NCI-H2171 (cell line): ENCODE results near the gene RXFP4.
"Not testable (repeated sequence)": the region's sequence is repeated elsewhere in the genome, so short reads cannot be mapped to it uniquely, and the experiment has no call there.

Source experiments
- DNase-seq: peaks from one replicate; lab custom pipeline; 2025; lab: John Stamatoyannopoulos, UW

RXFP4 gene

GRCh38 chr1:155930725-155931124 is 10.7 kb upstream of the RXFP4 start:
- not testable (repeated sequence) for DNase-seq

- DNase-seq: no peak
Measured at GRCh38 chr1:155931332-155932038, 10.0 kb upstream of the RXFP4 start.

GRCh38 chr1:155932081-155932480 is 9.4 kb upstream of the RXFP4 start:
- DNase-seq: no peak

- no peak for DNase-seq
Measured at GRCh38 chr1:155932487-155932886, 9.0 kb upstream of the RXFP4 start.

- no peak for DNase-seq
Measured at GRCh38 chr1:155933591-155934096, 7.8 kb upstream of the RXFP4 start.

- peak; percentile 98 for DNase-seq
Measured at GRCh38 chr1:155934097-155934935, 7.1 kb upstream of the RXFP4 start, which contains the start of gene KHDC4. Gene KHDC4, minus strand, starts transcription at chr1:155934413. Its CDS starts 40 bp downstream, at chr1:155934373.

- DNase-seq: peak; percentile 65
Measured at GRCh38 chr1:155934936-155935590, 6.4 kb upstream of the RXFP4 start.

GRCh38 chr1:155938220-155938627 is 3.2 kb upstream of the RXFP4 start:
- DNase-seq: peak; percentile 58

- DNase-seq: no peak
Measured at GRCh38 chr1:155940482-155940992, 901 bp upstream of the RXFP4 start.

GRCh38 chr1:155941845-155942531 is 550 bp downstream of the RXFP4 start:
- no peak for DNase-seq

GRCh38 chr1:155942578-155943141 is 1.2 kb downstream of the RXFP4 start:
- no peak for DNase-seq

GRCh38 chr1:155944444-155944799 is 3.0 kb downstream of the RXFP4 start:
- DNase-seq: no peak

GRCh38 chr1:155946633-155947219 is 5.3 kb downstream of the RXFP4 start:
- no peak for DNase-seq

- no peak for DNase-seq
Measured at GRCh38 chr1:155947292-155947691, 5.9 kb downstream of the RXFP4 start.

GRCh38 chr1:155947741-155948140 is 6.3 kb downstream of the RXFP4 start:
- DNase-seq: no peak

- no peak for DNase-seq
Measured at GRCh38 chr1:155950829-155951228, 9.4 kb downstream of the RXFP4 start.

- DNase-seq: no peak
Measured at GRCh38 chr1:155951753-155952504, 10.5 kb downstream of the RXFP4 start.

GRCh38 chr1:155952505-155952890 is 11.1 kb downstream of the RXFP4 start:
- no peak for DNase-seq

- no peak for DNase-seq
Measured at GRCh38 chr1:155954645-155955044, 13.2 kb downstream of the RXFP4 start.

- DNase-seq: no peak
Measured at GRCh38 chr1:155957411-155957915, 16.0 kb downstream of the RXFP4 start.
